Progenitor cell of endocrine pancreas (in vitro differentiated cells): Measurements from ENCODE around the gene IL4. TPM values are rescaled to one million over a fixed set of nuclear protein-coding genes. Genes with fewer than 3 reads are reported as not detected.

Experiments used
- DNase-seq: peaks from one replicate; pipeline ENCODE4 v3.0.0; 2021; ENCODE audit warnings: low spot score; ENCODE audit not compliant: unreplicated experiment
- H3K27ac Mint-ChIP-seq: 2 replicates; pipeline ENCODE4 v1.8.0; 2021; ENCODE audit warnings: mild to moderate bottlenecking, moderate library complexity, mixed read lengths
- H3K27me3 Mint-ChIP-seq: 2 replicates; pipeline ENCODE4 v1.8.0; 2021; ENCODE audit warnings: mixed read lengths
- H3K36me3 Mint-ChIP-seq: 2 replicates; pipeline ENCODE4 v1.8.0; 2022; ENCODE audit warnings: mixed read lengths; ENCODE audit not compliant: insufficient read depth
- H3K4me1 Mint-ChIP-seq: 2 replicates; pipeline ENCODE4 v1.8.0; 2021; ENCODE audit warnings: low read depth, mixed read lengths
- H3K4me3 Mint-ChIP-seq: 2 replicates; pipeline ENCODE4 v1.8.0; 2021; ENCODE audit warnings: low read depth, mild to moderate bottlenecking, moderate library complexity, mixed read lengths
- H3K9me3 Mint-ChIP-seq: 2 replicates; pipeline ENCODE4 v1.8.0; 2021; ENCODE audit warnings: low read depth, mixed read lengths
- CTCF ChIP-seq: fragments of 200-600 bp; sonication (generic); IDR thresholded peaks from one replicate; pipeline ENCODE4 v1.5.0; 2021; ENCODE audit warnings: antibody characterized with exemption, mild to moderate bottlenecking; ENCODE audit not compliant: unreplicated experiment
- total RNA-seq: library from RNA; stranded (reverse); gene quantifications from 2 replicates; pipeline ENCODE4 v1.2.1, GENCODE V29; 2021

The IL4 gene
- total RNA-seq, 1 donor from 2014 or later, result not detected

GRCh38 chr5:132651838-132652469 lies 21.8 kb upstream of the IL4 start:
- no peak for TF ChIP-seq CTCF
- DNase-seq, result no peak
- Mint-ChIP-seq H3K9me3 (peaks cover 11% of the 10 kb centered on the region), H3K4me1 (no peaks in the 10 kb centered on the region), H3K36me3 (peaks cover 3% of the 10 kb centered on the region), H3K27ac (no peak overlapping the region), H3K4me3 (no peak overlapping the region), H3K27me3 (peaks cover 41% of the 10 kb centered on the region)

- no peaks in the 10 kb centered on the region for H3K4me1 Mint-ChIP-seq
- no peak for TF ChIP-seq CTCF
- H3K27me3 Mint-ChIP-seq, result peaks cover 58% of the 10 kb centered on the region
- H3K36me3 Mint-ChIP-seq, result peaks cover 1% of the 10 kb centered on the region
- H3K27ac Mint-ChIP-seq, result no peak overlapping the region
- H3K9me3 Mint-ChIP-seq, result peaks cover 1% of the 10 kb centered on the region
- DNase-seq, result no peak
- no peak overlapping the region for H3K4me3 Mint-ChIP-seq
These were observed 20.1 kb upstream of the IL4 start for GRCh38 chr5:132653716-132654115.

- Mint-ChIP-seq H3K4me3 (peak overlapping the region; percentile 33), H3K9me3 (no peaks in the 10 kb centered on the region), H3K36me3 (peaks cover 1% of the 10 kb centered on the region), H3K27me3 (peaks cover 63% of the 10 kb centered on the region), H3K27ac (no peak overlapping the region), H3K4me1 (no peaks in the 10 kb centered on the region)
- no peak for DNase-seq
- no peak for TF ChIP-seq CTCF
These were observed 17.7 kb upstream of the IL4 start for GRCh38 chr5:132655821-132656773.

GRCh38 chr5:132656774-132657355 lies 16.9 kb upstream of the IL4 start:
- DNase-seq, result no peak
- no peak for TF ChIP-seq CTCF
- Mint-ChIP-seq H3K9me3 (no peaks in the 10 kb centered on the region), H3K36me3 (peaks cover 1% of the 10 kb centered on the region), H3K4me3 (no peak overlapping the region), H3K27ac (no peak overlapping the region), H3K27me3 (peaks cover 59% of the 10 kb centered on the region), H3K4me1 (no peaks in the 10 kb centered on the region)

GRCh38 chr5:132657676-132658380 lies 16.0 kb upstream of the IL4 start, which contains the start of gene IL13:
TSS of gene IL13 (plus strand) at chr5:132658173. CDS start at chr5:132658187, 14 bp downstream.
- Mint-ChIP-seq H3K27me3 (peaks cover 58% of the 10 kb centered on the region), H3K36me3 (peaks cover 1% of the 10 kb centered on the region), H3K4me3 (no peak within 1 kb of the TSS), H3K4me1 (no peaks in the 10 kb centered on the region), H3K9me3 (no peaks in the 10 kb centered on the region), H3K27ac (no peak within 1 kb of the TSS)
- no peak for DNase-seq
- TF ChIP-seq CTCF, result no peak
